Tibial nerve (tissue), 3 donors: ENCODE data around the gene PFKM.

Source experiments
- POLR2A ChIP-seq, 2 donors: fragments of 450-650 bp; IDR thresholded peaks; one replicate each; pipeline ENCODE4 v1.6.1; 2017; ENCODE audit warnings: antibody characterized with exemption in 2 of 2, mild to moderate bottlenecking in 2 of 2, moderate library complexity in 2 of 2
- TF ChIP-seq, protein P1 (sequence below), 5 experiments: fragments of 200-600 bp in 3 of 5; fragments of 450-650 bp in 2 of 5; sonication (generic) in 3 of 5; IDR thresholded peaks; one replicate each; pipeline ENCODE4 v1.5.1; 2016 to 2019; ENCODE audit warnings: antibody characterized with exemption in 5 of 5, mild to moderate bottlenecking in 3 of 5, moderate library complexity in 2 of 5

DNA sequence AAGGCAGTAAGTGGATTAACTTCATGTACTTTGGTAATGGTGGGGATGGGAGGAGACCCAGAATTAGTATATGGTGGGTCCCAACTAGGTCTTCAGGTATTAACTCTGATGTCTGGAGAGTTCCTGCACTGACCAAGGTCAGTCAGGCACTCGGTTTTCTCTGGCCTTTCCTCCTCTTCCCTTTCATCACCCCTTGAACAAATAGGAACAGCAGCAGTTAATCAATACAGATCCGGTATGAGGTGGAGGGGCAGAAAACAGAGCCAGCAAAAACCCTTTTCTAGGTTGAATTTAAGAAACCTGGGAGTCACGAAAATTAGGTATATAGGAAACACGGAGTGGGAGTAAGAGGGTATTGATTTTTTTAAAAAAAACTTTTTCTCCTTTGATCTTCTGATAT, 4.0 kb downstream of the PFKM start:
- TF ChIP-seq, protein P1, sequence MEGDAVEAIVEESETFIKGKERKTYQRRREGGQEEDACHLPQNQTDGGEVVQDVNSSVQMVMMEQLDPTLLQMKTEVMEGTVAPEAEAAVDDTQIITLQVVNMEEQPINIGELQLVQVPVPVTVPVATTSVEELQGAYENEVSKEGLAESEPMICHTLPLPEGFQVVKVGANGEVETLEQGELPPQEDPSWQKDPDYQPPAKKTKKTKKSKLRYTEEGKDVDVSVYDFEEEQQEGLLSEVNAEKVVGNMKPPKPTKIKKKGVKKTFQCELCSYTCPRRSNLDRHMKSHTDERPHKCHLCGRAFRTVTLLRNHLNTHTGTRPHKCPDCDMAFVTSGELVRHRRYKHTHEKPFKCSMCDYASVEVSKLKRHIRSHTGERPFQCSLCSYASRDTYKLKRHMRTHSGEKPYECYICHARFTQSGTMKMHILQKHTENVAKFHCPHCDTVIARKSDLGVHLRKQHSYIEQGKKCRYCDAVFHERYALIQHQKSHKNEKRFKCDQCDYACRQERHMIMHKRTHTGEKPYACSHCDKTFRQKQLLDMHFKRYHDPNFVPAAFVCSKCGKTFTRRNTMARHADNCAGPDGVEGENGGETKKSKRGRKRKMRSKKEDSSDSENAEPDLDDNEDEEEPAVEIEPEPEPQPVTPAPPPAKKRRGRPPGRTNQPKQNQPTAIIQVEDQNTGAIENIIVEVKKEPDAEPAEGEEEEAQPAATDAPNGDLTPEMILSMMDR (IDR thresholded peaks at IDR 0.05) = no peak
- no peak for TF ChIP-seq POLR2A (IDR thresholded peaks at IDR 0.05)
